GM12878 (cell line): ENCODE data around the gene PHF20.
"Not testable (repeated sequence)": the region's sequence is repeated elsewhere in the genome, so short reads cannot be mapped to it uniquely, and the experiment has no call there.

ENCODE experiments used
- DPF2 ChIP-seq: fragments of 450-650 bp; IDR thresholded peaks from 2 replicates; pipeline ENCODE4 v1.6.1; 2017; ENCODE audit warnings: mild to moderate bottlenecking
- NFYB ChIP-seq: IDR thresholded peaks from 2 replicates; pipeline ENCODE4 v1.6.1; 2011; ENCODE audit warnings: low read depth, mild to moderate bottlenecking, low read length, improper control_type of control experiment, moderate library complexity; ENCODE audit not compliant: insufficient read depth
- POLR2AphosphoS5 ChIP-seq: IDR thresholded peaks from 2 replicates; pipeline ENCODE4 v1.6.1; 2011; ENCODE audit warnings: mild to moderate bottlenecking, low read length, inconsistent platforms
- SP1 ChIP-seq: IDR thresholded peaks from one replicate; pipeline ENCODE4 v1.6.1; 2011; ENCODE audit warnings: low read depth, low read length
- TCF3 ChIP-seq: IDR thresholded peaks from 2 replicates; pipeline ENCODE4 v1.6.1; 2012; ENCODE audit warnings: low read depth, mild to moderate bottlenecking, low read length, borderline replicate concordance; ENCODE audit not compliant: insufficient read depth
- TF ChIP-seq, protein P1 (sequence below), 3 experiments: IDR thresholded peaks in 2 of 3; conservative IDR thresholded peaks in 1 of 3; 2 replicates each; pipeline ENCODE4 v1.5.1; 2011; ENCODE audit warnings: low read depth in 3 of 3, low read length in 3 of 3, mild to moderate bottlenecking in 3 of 3, control low read depth in 2 of 3, moderate library complexity in 2 of 3, inconsistent platforms in 1 of 3, mixed read lengths in 1 of 3; ENCODE audit not compliant: control insufficient read depth in 2 of 3, insufficient read depth in 1 of 3; ENCODE audit errors: extremely low read depth in 1 of 3

- TF ChIP-seq TCF3, SP1, NFYB, POLR2AphosphoS5, DPF2: not testable (repeated sequence)
- TF ChIP-seq, protein P1, sequence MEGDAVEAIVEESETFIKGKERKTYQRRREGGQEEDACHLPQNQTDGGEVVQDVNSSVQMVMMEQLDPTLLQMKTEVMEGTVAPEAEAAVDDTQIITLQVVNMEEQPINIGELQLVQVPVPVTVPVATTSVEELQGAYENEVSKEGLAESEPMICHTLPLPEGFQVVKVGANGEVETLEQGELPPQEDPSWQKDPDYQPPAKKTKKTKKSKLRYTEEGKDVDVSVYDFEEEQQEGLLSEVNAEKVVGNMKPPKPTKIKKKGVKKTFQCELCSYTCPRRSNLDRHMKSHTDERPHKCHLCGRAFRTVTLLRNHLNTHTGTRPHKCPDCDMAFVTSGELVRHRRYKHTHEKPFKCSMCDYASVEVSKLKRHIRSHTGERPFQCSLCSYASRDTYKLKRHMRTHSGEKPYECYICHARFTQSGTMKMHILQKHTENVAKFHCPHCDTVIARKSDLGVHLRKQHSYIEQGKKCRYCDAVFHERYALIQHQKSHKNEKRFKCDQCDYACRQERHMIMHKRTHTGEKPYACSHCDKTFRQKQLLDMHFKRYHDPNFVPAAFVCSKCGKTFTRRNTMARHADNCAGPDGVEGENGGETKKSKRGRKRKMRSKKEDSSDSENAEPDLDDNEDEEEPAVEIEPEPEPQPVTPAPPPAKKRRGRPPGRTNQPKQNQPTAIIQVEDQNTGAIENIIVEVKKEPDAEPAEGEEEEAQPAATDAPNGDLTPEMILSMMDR (IDR thresholded peaks at IDR 0.05 in 2 of 3, conservative IDR thresholded peaks at IDR 0.05 in 1 of 3; ENCODE audit: control insufficient read depth in 2 of 3, extremely low read depth in 1 of 3, insufficient read depth in 1 of 3, low read depth in 3 of 3, low read length in 3 of 3), result not testable (repeated sequence)
Observed at GRCh38 chr20:35843894-35844293, 72.1 kb downstream of the PHF20 start.
